GM11168 (cell line): ENCODE results near the gene IMPA2.

ENCODE experiments used
- in situ Hi-C: fragments of 300-500 bp; cut with MboI; formaldehyde crosslinking; loops from one replicate; pipeline ENCODE4 v1.12.0; 2022; ENCODE audit warnings: low sequenced_read_pairs; ENCODE audit not compliant: unreplicated experiment

The IMPA2 gene

GRCh38 chr18:11986061-11986460 lies 4.8 kb downstream of the IMPA2 start:
- in situ Hi-C loops = no loop called here

DNA sequence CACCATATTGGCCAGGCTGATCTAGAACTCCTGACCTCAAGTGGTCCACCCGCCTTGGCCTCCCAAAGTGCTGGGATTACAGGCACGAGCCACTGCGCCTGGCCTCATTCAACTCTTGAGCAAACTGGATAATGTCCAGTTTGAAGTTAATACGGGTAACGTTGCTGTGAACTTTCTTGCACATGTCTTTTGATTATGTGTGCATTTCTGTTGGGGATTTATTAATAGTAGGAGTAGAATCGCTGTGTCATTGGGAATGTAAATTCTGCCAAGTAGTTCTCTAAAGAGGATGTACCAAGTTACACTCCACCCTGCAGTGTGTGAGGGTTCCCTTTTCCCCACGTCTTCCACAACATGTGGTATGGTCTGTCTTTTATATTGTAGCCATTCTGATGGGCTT lies 6.2 kb downstream of the IMPA2 start:
- in situ Hi-C loops = no loop called here

DNA sequence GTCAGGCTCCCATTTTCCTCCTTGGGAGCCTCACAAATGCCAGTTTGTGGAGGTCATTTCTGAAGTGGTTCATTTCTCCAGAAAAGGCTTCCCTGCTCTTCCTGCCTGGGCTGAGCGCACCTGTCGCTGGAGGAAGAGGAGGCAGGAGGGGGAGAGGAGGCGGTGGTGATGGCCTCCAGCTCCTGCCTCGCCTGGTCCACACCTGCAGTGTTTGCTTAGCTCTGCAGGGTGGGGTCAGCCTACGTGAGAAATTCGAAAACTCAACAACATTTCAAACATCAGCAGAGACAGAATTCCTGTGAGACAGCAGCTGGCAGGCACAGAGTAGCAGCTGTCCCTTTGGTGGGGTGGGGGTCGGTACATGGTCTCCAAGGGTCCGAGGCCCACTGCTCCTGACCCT lies 7.9 kb downstream of the IMPA2 start:
- in situ Hi-C loops = no loop called here

- in situ Hi-C loops = loop anchor here (10.0 kb wide), 1 partner anchor 45 kb away; no protein-coding TSS in a partner anchor
Measured at GRCh38 chr18:11989966-11990380, 8.7 kb downstream of the IMPA2 start.

- in situ Hi-C loops = loop anchor here (10.0 kb wide), 1 partner anchor 46 kb away; no protein-coding TSS in a partner anchor
Measured at GRCh38 chr18:11990539-11990938, 9.2 kb downstream of the IMPA2 start.

DNA sequence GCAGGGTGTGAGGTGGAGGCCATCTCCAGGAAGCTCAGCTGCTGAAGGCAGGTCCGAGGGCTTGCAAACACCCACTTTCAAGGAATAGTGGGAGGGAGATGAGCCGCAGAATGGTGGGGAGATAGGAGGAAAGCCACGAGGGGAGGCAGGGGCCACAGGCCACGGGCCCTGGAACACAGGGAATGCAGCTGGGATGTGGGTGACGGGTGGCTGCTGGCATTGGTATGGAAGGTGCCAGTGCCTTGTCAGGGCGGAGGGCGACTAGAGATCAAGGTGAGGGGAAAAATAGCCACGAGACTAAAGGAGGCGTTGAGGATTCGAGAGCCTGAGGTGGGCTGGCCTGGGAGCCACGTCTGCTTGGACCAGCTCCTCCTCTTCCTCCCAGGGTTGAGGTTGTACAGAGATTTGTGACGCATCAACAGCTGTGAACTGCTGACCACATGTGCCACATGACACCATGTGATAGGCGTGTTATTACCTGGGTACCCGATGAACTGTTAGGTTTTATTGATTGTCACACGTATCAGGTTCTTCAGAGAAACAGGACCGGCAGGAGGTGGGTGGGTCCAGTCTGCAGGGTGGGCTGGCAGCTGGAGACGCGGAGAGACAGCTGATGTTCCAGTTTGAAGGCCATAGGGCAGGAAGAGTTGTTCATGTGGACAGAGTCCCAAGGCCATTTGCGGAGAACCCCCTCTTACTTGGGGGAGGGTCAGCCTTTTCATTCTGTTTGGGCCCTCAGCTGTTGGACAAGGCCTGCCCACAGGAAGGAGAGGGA lies 9.9 kb downstream of the IMPA2 start:
- in situ Hi-C loops = loop anchor here (10.0 kb wide), 1 partner anchor 46 kb away; no protein-coding TSS in a partner anchor

DNA sequence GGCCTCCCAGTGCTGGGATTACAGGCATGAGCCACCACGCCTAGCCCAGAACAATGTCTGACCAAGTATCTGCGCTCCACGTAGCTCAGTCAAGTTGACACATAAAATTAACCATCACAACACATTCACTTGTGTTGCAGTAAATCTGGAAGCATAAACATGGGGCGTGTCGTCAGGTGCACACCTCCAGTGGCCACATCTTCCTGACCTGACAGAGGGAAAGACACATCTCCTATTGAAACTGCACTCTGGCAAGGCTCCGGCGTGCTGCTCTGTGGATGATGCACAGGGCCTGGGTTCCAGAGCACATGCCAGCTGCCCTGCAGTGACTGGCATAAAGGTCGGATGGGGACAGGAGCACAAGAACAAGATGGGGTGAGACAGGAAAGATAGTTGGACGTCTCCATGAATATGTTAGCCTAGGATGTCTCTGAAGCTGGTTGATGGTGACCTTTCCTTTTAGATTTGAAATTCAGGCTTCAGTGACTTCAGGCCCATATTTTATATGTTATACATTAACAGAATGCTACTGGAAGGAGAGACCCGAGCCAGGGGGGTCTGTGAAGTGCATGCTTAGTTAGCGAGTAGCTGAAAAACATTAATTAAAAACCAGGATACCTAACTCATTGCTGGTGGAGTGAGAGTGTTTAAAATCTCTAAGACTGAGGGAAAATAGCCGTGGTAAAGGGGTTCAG lies 10.9 kb downstream of the IMPA2 start:
- in situ Hi-C loops = loop anchor here (10.0 kb wide), 1 partner anchor 47 kb away; no protein-coding TSS in a partner anchor

DNA sequence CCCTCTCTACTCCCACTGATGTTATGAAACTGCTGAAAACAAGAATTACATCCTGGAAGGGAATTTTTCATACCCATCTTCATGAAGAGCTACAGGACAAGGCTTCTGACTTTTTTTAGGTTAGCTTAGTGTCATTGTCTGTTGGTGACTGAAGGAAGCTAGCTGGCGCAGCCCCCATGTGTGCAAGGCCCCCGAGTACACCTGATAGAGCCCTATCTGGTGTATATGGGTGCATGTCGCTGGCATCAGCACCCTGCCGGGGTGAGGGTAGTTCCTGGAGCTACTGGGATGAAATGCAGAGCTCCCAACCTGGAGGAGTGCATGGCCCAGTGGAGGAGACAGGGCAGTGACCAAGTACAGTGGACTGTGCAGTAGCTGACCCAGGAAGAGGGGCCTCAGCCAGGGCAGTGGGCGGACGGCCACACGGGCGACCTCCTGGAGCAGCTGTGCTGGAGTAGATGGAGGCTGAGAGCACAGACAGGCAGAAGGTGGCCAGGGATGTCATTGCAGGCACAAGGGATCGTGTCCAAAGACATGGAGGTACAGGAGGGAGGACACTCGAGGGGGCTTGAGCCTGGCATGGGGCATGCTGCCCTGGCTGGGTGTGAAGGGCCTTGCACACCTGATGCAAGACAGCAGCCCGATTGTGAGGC lies 12.1 kb downstream of the IMPA2 start:
- in situ Hi-C loops = loop anchor here (10.0 kb wide), 1 partner anchor 49 kb away; no protein-coding TSS in a partner anchor

DNA sequence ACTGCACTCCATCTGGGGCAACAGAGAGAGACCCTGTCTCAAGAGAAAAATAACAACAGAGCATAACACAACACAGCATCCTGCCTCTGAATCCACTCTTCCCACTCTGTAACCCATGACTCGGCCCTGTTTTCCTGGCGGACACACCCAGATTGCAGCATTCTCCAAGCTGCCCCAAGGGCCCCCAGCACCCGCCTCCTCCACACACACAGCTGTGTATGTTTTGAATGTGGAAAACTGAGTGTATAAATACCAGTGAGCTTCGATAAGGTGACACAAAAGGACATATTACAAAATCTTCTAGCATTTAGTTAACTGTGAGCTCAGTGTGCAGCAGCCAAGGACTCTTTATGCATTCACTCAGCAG lies 13.0 kb downstream of the IMPA2 start:
- in situ Hi-C loops = loop anchor here (10.0 kb wide), 1 partner anchor 50 kb away; no protein-coding TSS in a partner anchor

DNA sequence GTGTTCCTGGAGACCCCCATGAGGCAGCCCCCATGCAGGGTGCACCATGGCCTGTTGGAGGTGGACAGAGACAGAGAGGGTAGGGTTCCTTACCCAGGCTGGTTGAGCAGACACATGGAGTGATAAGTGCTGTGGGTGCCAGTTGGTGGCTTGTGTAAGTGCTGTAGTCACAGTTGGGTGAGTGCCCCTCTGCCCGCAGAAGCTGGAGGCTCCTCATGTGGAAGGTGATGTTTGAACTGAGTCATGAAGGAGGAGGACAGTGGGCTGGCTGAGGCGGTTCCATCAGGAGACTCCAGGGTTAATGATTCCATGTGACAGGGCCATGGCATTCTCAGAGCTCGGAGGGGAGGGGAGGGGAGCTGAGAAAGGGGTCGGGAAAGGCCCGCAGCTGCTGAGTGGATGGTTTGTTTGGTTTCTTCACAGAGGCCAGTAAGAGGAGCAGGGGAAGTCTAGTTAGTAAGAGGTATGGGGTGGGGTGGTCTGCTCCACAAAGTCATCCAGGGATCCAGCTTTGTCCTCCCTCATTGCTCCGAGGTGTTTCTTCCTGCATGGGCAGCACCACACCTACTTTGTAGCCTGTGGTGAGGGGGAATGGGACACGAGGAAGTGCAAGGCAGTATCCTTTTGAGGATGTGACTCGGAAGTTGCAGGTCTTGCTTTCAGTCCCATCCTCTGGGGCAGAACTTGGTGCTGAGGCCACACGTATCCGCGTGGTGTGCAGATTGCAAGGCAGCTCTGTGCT lies 13.6 kb downstream of the IMPA2 start:
- in situ Hi-C loops = loop anchor here (10.0 kb wide), 1 partner anchor 50 kb away; no protein-coding TSS in a partner anchor

DNA sequence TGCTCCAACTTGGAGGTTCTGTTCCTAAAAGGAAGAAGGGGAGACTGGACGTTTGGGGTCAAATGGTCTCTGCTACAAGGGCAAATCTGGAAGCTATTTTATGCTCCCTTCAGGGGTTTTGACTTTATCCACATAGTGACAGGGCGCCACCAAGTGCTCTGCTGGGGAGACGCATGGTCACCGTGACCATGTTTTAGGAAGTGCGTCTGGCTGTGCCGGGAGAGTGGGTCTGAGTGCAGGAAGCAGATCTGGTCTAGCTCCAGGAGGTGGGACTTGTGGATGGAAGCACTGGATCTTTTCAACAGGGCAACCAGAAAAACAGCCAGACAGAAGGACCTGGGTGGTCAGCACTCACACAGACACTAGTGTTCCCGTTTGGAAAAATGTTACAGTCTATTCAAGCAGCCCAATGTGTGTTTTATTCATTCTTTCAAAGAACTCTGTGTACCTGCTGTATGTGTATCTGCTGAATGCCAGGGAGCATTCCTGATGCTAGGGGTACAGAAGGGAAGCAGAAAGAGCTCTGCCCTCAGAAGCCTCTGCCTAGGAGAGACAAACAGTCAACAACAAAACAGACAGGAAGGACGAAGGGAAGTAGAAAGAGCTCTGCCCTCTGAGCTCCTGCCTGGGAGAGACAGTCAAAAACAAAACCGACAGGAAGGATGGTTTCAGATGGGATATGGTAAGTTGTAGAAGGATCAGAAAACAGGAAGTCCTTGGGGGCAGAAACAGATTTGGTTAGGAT lies 14.3 kb downstream of the IMPA2 start:
- in situ Hi-C loops = loop anchor here (10.0 kb wide), 1 partner anchor 51 kb away; no protein-coding TSS in a partner anchor

GRCh38 chr18:11996190-11996754 lies 15.0 kb downstream of the IMPA2 start:
- in situ Hi-C loops = loop anchor here (10.0 kb wide), 1 partner anchor 51 kb away; no protein-coding TSS in a partner anchor

DNA sequence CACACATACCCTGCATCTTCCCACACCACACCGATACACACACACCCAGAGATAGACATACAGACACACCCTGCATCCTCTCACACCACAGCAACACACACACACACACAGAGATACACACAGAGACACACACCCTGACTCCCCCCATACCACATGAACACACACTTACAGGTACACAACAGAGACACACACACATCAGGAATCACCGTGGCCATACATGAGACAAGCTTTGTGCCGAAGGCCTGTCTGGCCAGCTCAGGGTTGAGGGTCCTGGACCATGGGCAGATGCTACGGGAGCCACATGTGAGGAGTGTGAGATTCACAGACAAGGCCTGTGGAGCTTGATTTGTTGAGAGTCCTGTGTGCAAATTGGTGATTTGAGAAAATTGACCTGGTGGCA lies 15.6 kb downstream of the IMPA2 start:
- in situ Hi-C loops = loop anchor here (10.0 kb wide), 1 partner anchor 52 kb away; no protein-coding TSS in a partner anchor

DNA sequence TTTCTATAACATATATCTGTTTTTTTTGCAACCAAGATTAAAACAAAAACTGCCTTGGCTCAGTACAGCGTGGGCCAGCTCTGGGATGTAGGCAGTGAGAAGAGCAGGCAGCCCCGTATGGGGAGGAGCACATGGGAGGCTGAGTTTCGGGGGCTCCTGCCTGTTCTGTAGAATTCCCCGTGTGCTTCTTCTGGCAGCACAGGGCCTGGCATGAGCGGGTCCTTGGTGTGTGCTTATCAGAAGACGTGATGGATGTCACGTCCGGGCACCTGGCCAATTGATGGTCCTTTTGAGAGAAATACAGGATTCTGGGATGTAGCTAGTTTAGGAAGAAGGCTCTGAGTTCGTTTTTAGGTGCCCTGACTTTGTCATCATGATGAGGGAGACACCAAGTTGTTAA lies 16.2 kb downstream of the IMPA2 start:
- in situ Hi-C loops = loop anchor here (10.0 kb wide), 1 partner anchor 53 kb away; no protein-coding TSS in a partner anchor

GRCh38 chr18:11998193-11998592 lies 16.9 kb downstream of the IMPA2 start:
- in situ Hi-C loops = loop anchor here (10.0 kb wide), 1 partner anchor 53 kb away; no protein-coding TSS in a partner anchor

GRCh38 chr18:11999429-11999828 lies 18.1 kb downstream of the IMPA2 start:
- in situ Hi-C loops = loop anchor here (10.0 kb wide), 1 partner anchor 55 kb away; no protein-coding TSS in a partner anchor

- in situ Hi-C loops = no loop called here
Measured at GRCh38 chr18:12000072-12000659, 18.9 kb downstream of the IMPA2 start.

DNA sequence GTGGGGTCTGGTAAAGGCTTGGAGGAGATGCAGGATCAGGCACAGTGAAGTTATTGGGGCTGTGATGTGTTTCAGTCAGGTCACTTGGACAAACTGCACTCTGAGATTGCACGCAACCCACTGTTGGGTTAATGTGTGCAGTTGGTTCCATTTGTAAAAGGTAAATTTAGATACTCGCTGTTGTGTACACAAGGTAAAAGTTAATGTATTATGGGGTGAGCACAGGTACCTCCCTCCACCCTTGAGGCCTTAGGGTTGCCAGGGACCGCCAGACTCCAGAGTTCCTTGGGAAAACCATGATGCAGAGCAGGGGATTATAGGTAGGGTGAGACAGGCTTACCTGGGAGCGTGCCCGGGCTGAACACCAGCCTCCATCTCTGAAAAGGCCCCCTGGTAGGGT lies 20.1 kb downstream of the IMPA2 start:
- in situ Hi-C loops = no loop called here
